SK-N-DZ (cell line): Measurements from ENCODE around the gene CLASRP.
A peak's percentile ranks its signal among the peaks of the same experiment; 100 is the strongest.
"Not testable (repeated sequence)": the region's sequence is repeated elsewhere in the genome, so short reads cannot be mapped to it uniquely, and the experiment has no call there.

Experiments
- DNase-seq: peaks from one replicate; pipeline ENCODE4 v3.0.0-alpha.2; 2015; ENCODE audit warnings: low spot score

CLASRP gene

GRCh38 chr19:45102481-45102880 is 63.6 kb downstream of the CLASRP start:
- DNase-seq, result no peak

GRCh38 chr19:45103156-45103507 is 64.3 kb downstream of the CLASRP start:
- DNase-seq, result no peak

GRCh38 chr19:45103508-45104319 is 64.9 kb downstream of the CLASRP start:
- no peak for DNase-seq

GRCh38 chr19:45104658-45105349 is 66.0 kb downstream of the CLASRP start:
- no peak for DNase-seq

GRCh38 chr19:45106363-45106762 is 67.5 kb downstream of the CLASRP start:
- DNase-seq, result not testable (repeated sequence)

GRCh38 chr19:45107621-45108150 is 68.8 kb downstream of the CLASRP start:
- DNase-seq, result no peak

GRCh38 chr19:45110851-45111266 is 72.0 kb downstream of the CLASRP start:
- DNase-seq, result no peak

GRCh38 chr19:45112111-45112827 is 73.4 kb downstream of the CLASRP start:
- DNase-seq, result no peak

GRCh38 chr19:45113628-45114027 is 74.8 kb downstream of the CLASRP start:
- no peak for DNase-seq

GRCh38 chr19:45114116-45114515 is 75.3 kb downstream of the CLASRP start:
- DNase-seq, result no peak

- peak; percentile 39 for DNase-seq
Observed at GRCh38 chr19:45115809-45116615, 77.2 kb downstream of the CLASRP start.

GRCh38 chr19:45117167-45117594 is 78.3 kb downstream of the CLASRP start:
- DNase-seq, result peak; percentile 67

- DNase-seq, result no peak
Observed at GRCh38 chr19:45117671-45118070, 78.8 kb downstream of the CLASRP start.

- DNase-seq, result no peak
Observed at GRCh38 chr19:45118106-45118505, 79.3 kb downstream of the CLASRP start.

GRCh38 chr19:45118591-45119355 is 79.9 kb downstream of the CLASRP start:
- DNase-seq, result not testable (repeated sequence)

GRCh38 chr19:45119582-45119981 is 80.7 kb downstream of the CLASRP start:
- DNase-seq, result no peak
